Measurements from ENCODE around the gene RASEF.
"Not testable (repeated sequence)": the region's sequence is repeated elsewhere in the genome, so short reads cannot be mapped to it uniquely, and the experiment has no call there.

Gene RASEF

DNA sequence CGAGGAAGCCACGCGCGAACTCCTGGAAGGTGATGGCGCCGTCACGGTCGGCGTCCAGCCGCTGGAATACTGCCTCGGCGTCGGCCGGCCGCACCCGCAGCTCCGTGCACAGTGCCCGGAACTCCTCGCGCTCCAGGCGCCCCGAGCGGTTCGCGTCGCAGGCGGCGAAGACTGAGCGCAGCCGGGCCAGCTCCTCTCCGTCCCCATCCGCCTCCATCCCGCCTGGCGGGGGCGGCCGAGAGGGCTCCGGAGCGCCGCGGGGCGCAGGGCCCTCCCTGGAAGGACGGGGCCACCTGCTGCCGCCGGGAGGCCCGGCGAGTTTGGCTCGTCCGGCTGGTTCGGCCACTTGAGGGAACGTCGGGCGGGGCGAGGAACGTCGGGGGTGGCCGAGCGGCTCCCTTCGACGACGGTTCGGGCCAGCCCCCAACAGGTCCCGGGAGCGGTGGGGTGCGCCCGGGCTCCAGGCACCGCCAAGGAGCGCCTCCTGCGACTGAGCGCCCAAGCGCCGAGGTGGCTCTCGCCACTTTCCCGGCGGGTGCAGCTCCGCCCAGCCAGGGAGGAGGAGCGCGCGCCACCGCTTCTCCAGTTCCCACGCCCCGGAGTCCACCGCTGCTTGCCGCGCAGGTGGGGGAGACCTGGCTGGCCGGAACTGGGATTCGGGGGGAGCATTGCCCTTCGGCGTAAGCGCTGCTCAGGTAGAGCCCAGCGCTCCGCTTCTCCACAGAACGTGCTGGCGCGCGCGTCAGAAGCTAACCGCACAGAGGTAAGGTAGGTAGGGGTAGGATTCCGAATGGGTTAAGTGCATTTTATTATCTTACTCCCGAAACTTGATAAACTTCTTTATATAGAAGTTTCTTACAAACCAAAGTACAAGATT lies at the start of gene RASEF:
Gene RASEF, minus strand, starts transcription at position 492 of the 877 bp plus-strand sequence. Its CDS starts 275 bp downstream, at position 217.
- no peaks in the 10 kb centered on the region for H3K4me1 ChIP-seq (ENCODE audit: control insufficient read depth, insufficient read depth, low read length, unreplicated experiment)
- H2AFZ ChIP-seq (ENCODE audit: low read length, unreplicated experiment), result no peak within 1 kb of the TSS
- no peaks in the 10 kb centered on the region for H3K79me2 ChIP-seq (ENCODE audit: control insufficient read depth, insufficient read depth, low read length, unreplicated experiment)
- peaks cover 44% of the 10 kb centered on the region for H3K27me3 ChIP-seq (ENCODE audit: insufficient read depth, low read length)
- no peaks in the 10 kb centered on the region for H3K36me3 ChIP-seq (ENCODE audit: insufficient read depth, low read length)
- H3K27ac ChIP-seq (ENCODE audit: low read depth, low read length), result no peak within 1 kb of the TSS
- 0 out of 2 replicates have a peak within 1 kb of the TSS, but pooled peaks have one; percentile 29 for H3K4me3 ChIP-seq (ENCODE audit: low read depth, low read length)

- Histone ChIP-seq H3K4me1 (ENCODE audit: control insufficient read depth, insufficient read depth, low read length, unreplicated experiment) (no peaks in the 10 kb centered on the region), H3K27me3 (ENCODE audit: insufficient read depth, low read length) (no peaks in the 10 kb centered on the region), H3K27ac (ENCODE audit: low read depth, low read length) (no peak overlapping the region), H3K79me2 (ENCODE audit: control insufficient read depth, insufficient read depth, low read length, unreplicated experiment) (no peaks in the 10 kb centered on the region), H3K36me3 (ENCODE audit: insufficient read depth, low read length) (no peaks in the 10 kb centered on the region), H2AFZ (ENCODE audit: low read length, unreplicated experiment) (no peak overlapping the region), H3K4me3 (ENCODE audit: low read depth, low read length) (no peak overlapping the region)
Observed at GRCh38 chr9:83111169-83111568, 48.2 kb upstream of the RASEF start.

DNA sequence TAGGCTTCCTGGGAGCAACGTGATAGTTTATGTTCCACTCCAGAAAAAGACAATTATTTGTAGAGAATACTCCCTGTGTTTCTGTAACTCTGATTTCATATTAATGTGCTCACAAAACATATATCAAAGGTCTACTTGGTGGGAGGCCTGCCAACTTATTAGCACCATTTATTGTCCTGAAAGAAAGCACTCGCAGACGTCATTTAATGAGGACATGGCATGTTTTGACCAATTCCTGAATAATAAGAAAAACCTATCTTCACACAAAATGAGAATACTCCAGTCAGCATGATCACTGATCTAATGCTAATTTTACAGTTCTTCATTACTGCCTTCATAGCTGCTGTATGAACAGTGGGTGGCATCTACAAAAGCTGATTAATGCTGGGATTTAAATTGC lies 46.4 kb upstream of the RASEF start:
- Histone ChIP-seq H3K4me1 (ENCODE audit: control insufficient read depth, insufficient read depth, low read length, unreplicated experiment) (no peaks in the 10 kb centered on the region), H3K79me2 (ENCODE audit: control insufficient read depth, insufficient read depth, low read length, unreplicated experiment) (no peaks in the 10 kb centered on the region), H3K36me3 (ENCODE audit: insufficient read depth, low read length) (no peaks in the 10 kb centered on the region), H3K4me3 (ENCODE audit: low read depth, low read length) (no peak overlapping the region), H3K27ac (ENCODE audit: low read depth, low read length) (no peak overlapping the region), H3K27me3 (ENCODE audit: insufficient read depth, low read length) (no peaks in the 10 kb centered on the region), H2AFZ (ENCODE audit: low read length, unreplicated experiment) (no peak overlapping the region)

GRCh38 chr9:83108208-83108607 lies 45.3 kb upstream of the RASEF start:
- Histone ChIP-seq H3K79me2 (ENCODE audit: control insufficient read depth, insufficient read depth, low read length, unreplicated experiment) (no peaks in the 10 kb centered on the region), H3K27ac (ENCODE audit: low read depth, low read length) (no peak overlapping the region), H3K36me3 (ENCODE audit: insufficient read depth, low read length) (no peaks in the 10 kb centered on the region), H3K4me3 (ENCODE audit: low read depth, low read length) (no peak overlapping the region), H3K27me3 (ENCODE audit: insufficient read depth, low read length) (no peaks in the 10 kb centered on the region), H3K4me1 (ENCODE audit: control insufficient read depth, insufficient read depth, low read length, unreplicated experiment) (no peaks in the 10 kb centered on the region), H2AFZ (ENCODE audit: low read length, unreplicated experiment) (no peak overlapping the region)

- no peaks in the 10 kb centered on the region for H3K4me1 ChIP-seq (ENCODE audit: control insufficient read depth, insufficient read depth, low read length, unreplicated experiment)
- H3K79me2 ChIP-seq (ENCODE audit: control insufficient read depth, insufficient read depth, low read length, unreplicated experiment), result no peaks in the 10 kb centered on the region
- H3K27me3 ChIP-seq (ENCODE audit: insufficient read depth, low read length), result no peaks in the 10 kb centered on the region
- H2AFZ ChIP-seq (ENCODE audit: low read length, unreplicated experiment), result no peak overlapping the region
- no peak overlapping the region for H3K27ac ChIP-seq (ENCODE audit: low read depth, low read length)
- H3K4me3 ChIP-seq (ENCODE audit: low read depth, low read length), result no peak overlapping the region
- no peaks in the 10 kb centered on the region for H3K36me3 ChIP-seq (ENCODE audit: insufficient read depth, low read length)
Observed at GRCh38 chr9:83106772-83107171, 43.8 kb upstream of the RASEF start.

GRCh38 chr9:83106263-83106662 lies 43.3 kb upstream of the RASEF start:
- H3K27me3 ChIP-seq (ENCODE audit: insufficient read depth, low read length), result no peaks in the 10 kb centered on the region
- no peaks in the 10 kb centered on the region for H3K79me2 ChIP-seq (ENCODE audit: control insufficient read depth, insufficient read depth, low read length, unreplicated experiment)
- no peak overlapping the region for H3K4me3 ChIP-seq (ENCODE audit: low read depth, low read length)
- no peak overlapping the region for H3K27ac ChIP-seq (ENCODE audit: low read depth, low read length)
- no peaks in the 10 kb centered on the region for H3K4me1 ChIP-seq (ENCODE audit: control insufficient read depth, insufficient read depth, low read length, unreplicated experiment)
- H2AFZ ChIP-seq (ENCODE audit: low read length, unreplicated experiment), result no peak overlapping the region
- H3K36me3 ChIP-seq (ENCODE audit: insufficient read depth, low read length), result no peaks in the 10 kb centered on the region

DNA sequence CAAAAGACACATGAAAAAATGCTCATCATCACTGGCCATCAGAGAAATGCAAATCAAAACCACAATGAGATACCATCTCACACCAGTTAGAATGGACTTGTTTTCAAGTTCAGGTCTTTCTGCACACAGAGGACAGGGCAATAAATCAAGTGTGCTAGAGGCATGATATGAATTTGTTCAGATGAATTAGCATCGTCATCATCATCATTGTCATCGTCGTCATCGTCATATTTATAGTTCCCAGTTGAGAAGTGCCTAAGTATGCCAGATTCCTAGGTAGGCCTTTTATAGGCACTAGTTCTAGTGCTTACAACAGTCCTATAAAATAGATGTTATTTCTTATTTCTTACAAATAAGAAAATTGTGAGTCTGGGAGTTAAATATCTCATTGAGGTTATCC lies 34.7 kb upstream of the RASEF start:
- H3K4me3 ChIP-seq (ENCODE audit: low read depth, low read length), result no peak overlapping the region
- H3K4me1 ChIP-seq (ENCODE audit: control insufficient read depth, insufficient read depth, low read length, unreplicated experiment), result no peaks in the 10 kb centered on the region
- H3K36me3 ChIP-seq (ENCODE audit: insufficient read depth, low read length), result no peaks in the 10 kb centered on the region
- no peak overlapping the region for H3K27ac ChIP-seq (ENCODE audit: low read depth, low read length)
- no peaks in the 10 kb centered on the region for H3K27me3 ChIP-seq (ENCODE audit: insufficient read depth, low read length)
- H3K79me2 ChIP-seq (ENCODE audit: control insufficient read depth, insufficient read depth, low read length, unreplicated experiment), result no peaks in the 10 kb centered on the region
- H2AFZ ChIP-seq (ENCODE audit: low read length, unreplicated experiment), result no peak overlapping the region

GRCh38 chr9:83093311-83093710 lies 30.4 kb upstream of the RASEF start:
- not testable (repeated sequence) for H3K4me1 ChIP-seq (ENCODE audit: control insufficient read depth, insufficient read depth, low read length, unreplicated experiment); H3K36me3 ChIP-seq (ENCODE audit: insufficient read depth, low read length); H3K79me2 ChIP-seq (ENCODE audit: control insufficient read depth, insufficient read depth, low read length, unreplicated experiment); H3K27me3 ChIP-seq (ENCODE audit: insufficient read depth, low read length); H3K27ac ChIP-seq (ENCODE audit: low read depth, low read length); H3K4me3 ChIP-seq (ENCODE audit: low read depth, low read length); H2AFZ ChIP-seq (ENCODE audit: low read length, unreplicated experiment)

DNA sequence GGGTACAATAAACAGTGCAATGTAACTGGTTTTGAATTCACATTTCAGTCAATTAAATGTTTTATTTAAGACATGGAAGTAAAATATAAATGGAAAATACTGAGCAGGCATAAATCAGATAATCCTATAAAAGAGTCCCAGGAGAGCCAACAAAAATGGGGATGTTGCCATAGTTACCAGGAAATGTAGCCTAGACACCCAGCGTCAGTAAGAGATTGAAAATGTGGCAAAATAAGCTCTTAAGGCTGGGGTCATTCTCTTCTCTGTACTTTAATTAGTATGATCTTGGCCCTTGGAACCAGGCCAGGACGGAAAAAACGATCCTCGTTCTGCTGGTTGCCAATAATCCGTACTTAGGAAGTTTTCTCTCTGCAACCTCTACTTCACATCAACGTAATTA lies 18.9 kb upstream of the RASEF start:
- H3K4me1 ChIP-seq (ENCODE audit: control insufficient read depth, insufficient read depth, low read length, unreplicated experiment), result no peaks in the 10 kb centered on the region
- H2AFZ ChIP-seq (ENCODE audit: low read length, unreplicated experiment), result no peak overlapping the region
- H3K27me3 ChIP-seq (ENCODE audit: insufficient read depth, low read length), result no peaks in the 10 kb centered on the region
- H3K79me2 ChIP-seq (ENCODE audit: control insufficient read depth, insufficient read depth, low read length, unreplicated experiment), result no peaks in the 10 kb centered on the region
- no peak overlapping the region for H3K27ac ChIP-seq (ENCODE audit: low read depth, low read length)
- H3K36me3 ChIP-seq (ENCODE audit: insufficient read depth, low read length), result no peaks in the 10 kb centered on the region
- no peak overlapping the region for H3K4me3 ChIP-seq (ENCODE audit: low read depth, low read length)

GRCh38 chr9:83081010-83081409 lies 18.1 kb upstream of the RASEF start:
- Histone ChIP-seq H3K27me3 (ENCODE audit: insufficient read depth, low read length) (no peaks in the 10 kb centered on the region), H3K36me3 (ENCODE audit: insufficient read depth, low read length) (no peaks in the 10 kb centered on the region), H2AFZ (ENCODE audit: low read length, unreplicated experiment) (no peak overlapping the region), H3K4me3 (ENCODE audit: low read depth, low read length) (no peak overlapping the region), H3K79me2 (ENCODE audit: control insufficient read depth, insufficient read depth, low read length, unreplicated experiment) (no peaks in the 10 kb centered on the region), H3K27ac (ENCODE audit: low read depth, low read length) (no peak overlapping the region), H3K4me1 (ENCODE audit: control insufficient read depth, insufficient read depth, low read length, unreplicated experiment) (no peaks in the 10 kb centered on the region)

DNA sequence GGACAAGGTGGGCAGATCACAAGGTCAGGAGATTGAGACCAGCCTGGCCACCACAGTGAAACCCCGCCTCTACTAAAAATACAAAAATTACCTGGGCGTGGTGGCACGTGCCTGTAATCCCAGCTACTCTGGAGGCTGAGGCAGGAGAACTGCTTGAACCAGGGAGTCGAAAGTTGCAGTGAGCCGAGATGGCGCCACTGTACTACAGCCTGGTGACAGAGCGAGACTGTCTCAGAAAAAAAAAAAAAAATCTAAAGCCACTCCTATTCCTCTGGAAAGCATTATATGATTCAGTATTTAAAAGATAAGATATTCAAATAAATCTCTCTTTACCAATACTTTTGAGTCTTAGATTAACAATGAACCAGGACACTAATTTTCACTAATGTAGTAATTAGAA lies 13.0 kb upstream of the RASEF start:
- not testable (repeated sequence) for H3K79me2 ChIP-seq (ENCODE audit: control insufficient read depth, insufficient read depth, low read length, unreplicated experiment); H3K27me3 ChIP-seq (ENCODE audit: insufficient read depth, low read length); H2AFZ ChIP-seq (ENCODE audit: low read length, unreplicated experiment); H3K27ac ChIP-seq (ENCODE audit: low read depth, low read length); H3K36me3 ChIP-seq (ENCODE audit: insufficient read depth, low read length); H3K4me1 ChIP-seq (ENCODE audit: control insufficient read depth, insufficient read depth, low read length, unreplicated experiment); H3K4me3 ChIP-seq (ENCODE audit: low read depth, low read length)
